LNCaP clone FGC (cell line): ENCODE data around the gene GAB3.

Experiments used
- DNase-seq: peaks from one replicate; pipeline ENCODE4 v3.0.0-alpha.2; 2011; ENCODE audit warnings: low read depth
- H3K4me3 ChIP-seq: 2 replicates; pipeline ENCODE4 v1.5.1; 2011; ENCODE audit warnings: mild to moderate bottlenecking, low read depth, low read length, control low read depth
- CTCF ChIP-seq: IDR thresholded peaks from 2 replicates; pipeline ENCODE4 v1.5.1; 2012; ENCODE audit warnings: mild to moderate bottlenecking; ENCODE audit not compliant: control insufficient read depth, insufficient read depth; ENCODE audit errors: extremely low read depth

GAB3 gene

GRCh38 chrX:154751203-154751668, 359 bp upstream of the GAB3 start:
- TF ChIP-seq CTCF = no peak
- no peak for DNase-seq
- no peak overlapping the region for H3K4me3 ChIP-seq

- no peak overlapping the region for H3K4me3 ChIP-seq
- no peak for DNase-seq
- TF ChIP-seq CTCF = no peak
These were observed 1.0 kb downstream of the GAB3 start for GRCh38 chrX:154749856-154750255.

- H3K4me3 ChIP-seq = no peak overlapping the region
- DNase-seq = no peak
- peak; percentile 53 for TF ChIP-seq CTCF
These were observed 2.1 kb downstream of the GAB3 start for GRCh38 chrX:154748712-154749339.

GRCh38 chrX:154742613-154743012, 8.3 kb downstream of the GAB3 start:
- no peak for TF ChIP-seq CTCF
- no peak for DNase-seq
- H3K4me3 ChIP-seq = no peak overlapping the region

GRCh38 chrX:154739952-154740465, 10.9 kb downstream of the GAB3 start:
- no peak for TF ChIP-seq CTCF
- H3K4me3 ChIP-seq = no peak overlapping the region
- no peak for DNase-seq

- H3K4me3 ChIP-seq = no peak overlapping the region
- no peak for DNase-seq
- TF ChIP-seq CTCF = no peak
These were observed 12.7 kb downstream of the GAB3 start for GRCh38 chrX:154738011-154738738.
